Astrocyte of the hippocampus (primary cell): ENCODE data around the gene NCKAP5L.

Source experiments
- DNase-seq: peaks from one replicate; pipeline ENCODE4 v3.0.0; 2011; ENCODE audit warnings: low read depth, low spot score

The NCKAP5L gene

GRCh38 chr12:49823951-49824350 lies 4.3 kb downstream of the NCKAP5L start:
- no peak for DNase-seq

DNA sequence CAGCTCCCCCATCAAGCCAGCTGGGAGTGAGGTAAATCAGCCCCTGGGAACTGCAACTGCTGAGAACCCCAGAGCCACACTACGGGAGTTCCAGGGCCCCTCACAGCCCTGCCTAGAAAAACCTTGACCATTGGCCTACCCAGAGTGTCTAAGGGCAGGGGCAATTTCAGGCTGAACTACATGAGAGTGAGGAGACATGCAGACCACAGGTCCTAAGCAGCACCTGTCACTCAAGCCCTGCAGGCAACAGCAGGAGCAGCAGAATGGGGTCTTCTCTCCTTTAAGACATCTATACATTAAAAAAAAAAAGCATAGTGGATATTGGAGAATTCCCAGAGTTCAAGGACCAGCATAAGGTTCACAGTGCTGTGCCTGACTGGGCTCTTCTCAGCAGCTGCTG lies 4.9 kb downstream of the NCKAP5L start:
- DNase-seq, result no peak

GRCh38 chr12:49821373-49822287 lies 6.6 kb downstream of the NCKAP5L start:
- DNase-seq, result no peak

- DNase-seq, result no peak
These were observed 8.4 kb downstream of the NCKAP5L start for GRCh38 chr12:49819786-49820185.

DNA sequence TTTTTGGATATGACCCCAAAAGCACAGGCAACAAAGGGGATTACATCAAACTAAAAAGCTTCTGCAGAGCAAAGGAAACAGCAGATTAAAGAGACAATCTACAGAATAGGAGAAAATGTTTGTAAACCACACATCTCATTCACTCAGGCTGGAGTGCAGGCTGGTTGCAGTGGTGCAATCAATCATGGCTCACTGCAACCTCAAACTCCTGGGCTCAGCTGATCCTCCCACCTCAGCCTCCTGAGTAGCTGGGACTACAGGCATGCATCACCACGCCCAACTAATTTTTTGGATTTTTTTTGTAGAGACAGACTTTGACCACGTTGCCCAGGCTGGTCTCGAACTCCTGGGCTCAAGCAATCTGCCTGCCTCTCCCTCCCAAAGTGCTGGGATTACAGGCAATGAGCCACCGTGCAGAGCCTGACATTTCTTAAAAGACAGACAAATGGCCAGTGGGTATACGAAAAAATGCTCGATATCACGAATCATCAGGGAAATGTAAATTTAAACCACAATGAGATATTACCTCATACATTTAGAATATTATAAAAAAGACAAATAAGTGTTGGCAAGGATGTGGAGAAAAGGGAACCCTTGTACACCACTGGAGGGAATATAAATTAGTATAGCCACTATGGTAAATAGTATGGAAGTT lies 9.8 kb downstream of the NCKAP5L start:
- DNase-seq, result no peak

GRCh38 chr12:49813131-49813530 lies 15.1 kb downstream of the NCKAP5L start:
- DNase-seq, result peak; percentile 35

DNA sequence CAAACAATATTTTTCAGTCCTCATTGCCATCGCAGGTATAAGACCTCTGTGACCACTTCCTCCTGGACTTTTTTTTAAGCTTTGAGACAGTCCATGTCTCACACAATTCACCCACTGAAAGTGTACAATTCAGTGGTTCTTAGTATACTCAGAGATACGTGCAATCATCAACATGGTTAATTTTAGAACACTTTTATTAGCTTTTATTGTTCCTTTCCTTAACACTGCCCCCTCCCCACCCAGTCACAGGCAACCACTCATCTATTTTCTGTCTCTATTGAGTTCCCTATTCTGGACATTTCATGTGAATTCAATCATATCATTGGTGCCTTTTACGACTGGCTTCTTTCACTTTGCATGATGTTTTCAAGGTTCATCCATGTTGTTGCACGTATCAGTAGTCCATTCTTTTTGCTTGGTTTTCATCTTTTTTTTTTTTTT lies 16.2 kb downstream of the NCKAP5L start:
- DNase-seq, result no peak

DNA sequence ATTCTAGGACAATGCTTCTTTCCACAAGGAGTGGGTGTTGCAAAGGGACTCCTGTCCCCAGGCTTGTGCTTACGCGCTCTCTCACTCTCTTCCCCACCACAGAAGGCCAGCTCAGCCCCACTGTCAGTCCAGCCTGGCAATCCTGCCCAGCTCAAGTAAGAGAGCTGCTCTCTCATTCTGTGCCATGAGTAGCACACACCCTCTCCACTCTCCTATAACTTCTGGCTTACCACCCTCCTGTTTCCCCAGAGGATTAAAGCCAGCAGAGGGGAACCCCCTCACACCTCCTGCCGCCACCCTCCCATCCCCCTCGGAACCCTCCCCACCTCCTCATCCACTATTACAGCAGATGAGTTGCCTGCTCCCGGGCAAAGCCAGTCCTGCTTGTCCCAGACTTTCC lies 17.1 kb downstream of the NCKAP5L start:
- no peak for DNase-seq

- no peak for DNase-seq
These were observed 18.3 kb downstream of the NCKAP5L start for GRCh38 chr12:49809906-49810389.

DNA sequence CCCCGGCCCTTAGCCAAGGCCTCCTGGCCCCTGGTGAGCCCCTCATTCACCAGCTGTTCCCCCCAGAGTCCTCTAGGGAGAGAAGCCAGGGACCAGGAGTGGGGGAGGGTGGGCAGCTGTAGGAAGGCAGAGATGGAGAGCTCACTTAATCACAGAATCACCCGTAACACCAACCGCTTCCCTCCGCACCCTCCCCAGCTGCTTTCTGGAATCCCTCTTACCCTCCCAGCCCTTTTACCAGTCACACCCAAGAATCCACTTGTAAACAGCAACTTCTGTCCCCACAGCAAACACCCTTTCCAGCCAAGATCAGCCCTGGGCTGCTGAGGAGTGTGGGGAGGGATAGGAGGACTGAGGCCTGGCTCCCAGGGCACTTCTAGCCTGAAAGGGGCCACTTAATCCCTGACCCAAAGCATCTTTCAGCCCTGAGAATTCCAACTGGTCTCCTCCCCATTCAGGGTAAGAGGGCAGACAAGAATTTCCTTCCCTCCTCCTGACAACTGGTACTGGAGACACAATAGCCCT lies 18.8 kb downstream of the NCKAP5L start:
- peak; percentile 50 for DNase-seq

GRCh38 chr12:49808686-49809380 lies 19.4 kb downstream of the NCKAP5L start:
- DNase-seq, result peak; percentile 83

GRCh38 chr12:49807991-49808580 lies 20.1 kb downstream of the NCKAP5L start:
- DNase-seq, result no peak

DNA sequence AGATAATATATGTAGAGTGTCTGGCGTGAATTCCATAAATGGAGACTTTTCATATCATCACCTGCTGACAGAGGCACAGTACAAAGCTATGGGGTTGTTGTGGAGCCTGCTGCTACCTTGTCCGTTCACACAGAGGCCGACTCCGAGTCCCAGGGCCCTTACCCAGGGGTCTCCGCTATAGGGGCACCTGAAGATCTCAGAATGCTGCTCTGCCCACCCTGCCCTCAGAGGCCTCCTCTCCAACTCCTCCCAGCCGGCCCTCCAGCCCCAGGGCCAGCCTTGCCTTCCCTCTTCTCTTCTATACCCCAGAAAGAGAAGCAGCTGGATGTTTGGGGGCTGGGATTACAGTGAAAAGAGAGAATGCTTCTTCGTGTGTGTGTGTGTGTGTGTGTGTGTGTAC lies 21.3 kb downstream of the NCKAP5L start:
- DNase-seq, result no peak

DNA sequence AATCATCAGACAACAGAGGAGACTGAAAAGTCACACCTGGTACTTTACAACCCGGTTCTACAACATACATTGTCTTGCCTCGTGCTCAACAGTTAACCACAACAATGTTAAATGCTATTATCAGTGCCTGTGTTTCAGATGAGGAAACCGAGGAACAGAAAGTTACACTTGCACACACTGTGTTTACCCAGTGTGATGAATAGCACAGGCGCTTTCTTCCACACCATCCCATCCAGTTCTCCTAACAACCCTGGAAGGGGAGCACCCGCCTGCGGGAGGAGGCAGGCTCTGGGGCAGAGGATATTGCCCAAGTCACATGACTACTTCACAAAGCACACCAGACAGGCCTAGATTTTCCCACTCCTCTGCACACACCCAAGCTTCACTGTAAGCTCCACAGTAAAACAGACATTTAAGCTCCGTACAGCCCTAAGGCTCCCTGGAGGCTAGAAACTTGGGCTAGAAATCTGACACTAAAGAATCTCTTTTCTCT lies 21.8 kb downstream of the NCKAP5L start:
- no peak for DNase-seq

- no peak for DNase-seq
These were observed 22.8 kb downstream of the NCKAP5L start for GRCh38 chr12:49805409-49805808.

DNA sequence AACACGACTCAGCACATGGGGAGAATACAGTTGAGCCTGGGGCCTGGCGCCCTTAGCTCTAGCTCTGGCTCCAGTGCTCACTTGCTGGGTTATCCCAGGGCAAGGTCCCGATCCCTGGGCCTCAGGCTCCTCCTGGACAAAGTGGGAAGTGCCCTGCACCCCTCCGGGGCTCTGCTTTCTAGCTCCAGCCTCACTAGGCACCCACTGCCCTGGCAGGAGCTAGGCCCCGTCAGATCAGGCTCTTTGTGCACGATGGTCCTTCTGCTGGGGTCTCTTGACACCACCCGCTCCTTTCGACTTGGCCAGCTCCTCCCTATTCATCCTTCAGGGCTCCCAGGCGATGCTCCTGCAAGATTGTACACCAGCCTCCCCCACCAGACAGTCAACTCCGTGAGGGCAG lies 23.4 kb downstream of the NCKAP5L start:
- no peak for DNase-seq

GRCh38 chr12:49803693-49804450 lies 24.3 kb downstream of the NCKAP5L start:
- DNase-seq, result no peak

GRCh38 chr12:49801141-49802063 lies 26.8 kb downstream of the NCKAP5L start:
- no peak for DNase-seq

- no peak for DNase-seq
These were observed 27.6 kb downstream of the NCKAP5L start for GRCh38 chr12:49800421-49801140.
